ENCODE data around the gene ACER3. TPM values are rescaled to one million over a fixed set of nuclear protein-coding genes. Genes with fewer than 3 reads are reported as not detected.
"Not testable (repeated sequence)": the region's sequence is repeated elsewhere in the genome, so short reads cannot be mapped to it uniquely, and the experiment has no call there.

ACER3 gene
- total RNA-seq, 1 donor from 2014 or later = 15.6 TPM

DNA sequence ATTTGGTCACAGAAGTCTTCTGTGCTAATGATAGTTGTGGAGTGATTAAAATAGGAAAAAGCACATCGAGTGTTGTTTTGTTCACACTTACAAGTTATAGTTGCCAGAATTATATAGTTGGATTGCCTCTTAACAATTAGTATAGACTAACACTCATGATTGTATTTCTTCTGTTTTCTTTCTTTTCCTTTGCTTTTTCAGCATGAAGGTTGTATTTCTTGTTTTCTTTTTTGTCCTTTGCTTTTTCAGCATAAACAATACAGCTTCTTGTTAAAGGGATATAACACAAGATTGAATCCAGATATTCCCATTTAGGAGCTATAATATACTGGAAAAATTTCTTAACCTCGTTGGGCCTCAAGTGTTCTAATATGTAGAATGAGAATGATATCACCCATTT is 31.1 kb downstream of the ACER3 start:
- no peak overlapping the region for H3K4me3 Mint-ChIP-seq (ENCODE audit: low read depth)
- intact Hi-C loops (cut with micrococcal nuclease) = no loop called here
- no peaks in the 10 kb centered on the region for H3K36me3 Mint-ChIP-seq (ENCODE audit: low read depth)
- H3K27me3 Mint-ChIP-seq (ENCODE audit: low read depth) = no peaks in the 10 kb centered on the region
- H3K27ac Mint-ChIP-seq = no peak overlapping the region
- DNase-seq (ENCODE audit: low spot score) = no peak
- H3K4me1 Mint-ChIP-seq (ENCODE audit: low read depth) = peaks cover 12% of the 10 kb centered on the region
- H3K9me3 Mint-ChIP-seq = no peaks in the 10 kb centered on the region

DNA sequence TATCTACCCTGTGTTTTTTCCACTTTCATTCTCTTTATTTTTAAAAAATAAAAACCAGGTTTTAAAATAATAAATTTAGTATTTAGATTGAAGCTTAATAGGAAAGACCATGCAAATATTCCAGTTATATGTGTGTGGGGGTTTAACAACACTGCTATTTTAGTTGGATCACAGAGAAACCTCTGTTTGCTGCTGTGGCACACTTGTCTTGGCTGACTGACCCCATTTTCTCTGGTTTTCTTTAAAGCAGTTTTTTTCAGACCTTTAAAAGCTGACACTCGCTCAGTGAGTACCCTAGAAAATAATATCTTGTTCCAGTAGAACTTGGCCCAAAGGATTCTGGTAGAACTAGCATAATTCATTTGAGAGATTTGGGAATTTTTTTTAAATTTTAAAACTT is 31.6 kb downstream of the ACER3 start:
- no peak overlapping the region for H3K4me3 Mint-ChIP-seq (ENCODE audit: low read depth)
- H3K4me1 Mint-ChIP-seq (ENCODE audit: low read depth) = peaks cover 12% of the 10 kb centered on the region
- DNase-seq (ENCODE audit: low spot score) = no peak
- no peak overlapping the region for H3K27ac Mint-ChIP-seq
- H3K27me3 Mint-ChIP-seq (ENCODE audit: low read depth) = no peaks in the 10 kb centered on the region
- intact Hi-C loops (cut with micrococcal nuclease) = no loop called here
- H3K36me3 Mint-ChIP-seq (ENCODE audit: low read depth) = no peaks in the 10 kb centered on the region
- H3K9me3 Mint-ChIP-seq = no peaks in the 10 kb centered on the region

DNA sequence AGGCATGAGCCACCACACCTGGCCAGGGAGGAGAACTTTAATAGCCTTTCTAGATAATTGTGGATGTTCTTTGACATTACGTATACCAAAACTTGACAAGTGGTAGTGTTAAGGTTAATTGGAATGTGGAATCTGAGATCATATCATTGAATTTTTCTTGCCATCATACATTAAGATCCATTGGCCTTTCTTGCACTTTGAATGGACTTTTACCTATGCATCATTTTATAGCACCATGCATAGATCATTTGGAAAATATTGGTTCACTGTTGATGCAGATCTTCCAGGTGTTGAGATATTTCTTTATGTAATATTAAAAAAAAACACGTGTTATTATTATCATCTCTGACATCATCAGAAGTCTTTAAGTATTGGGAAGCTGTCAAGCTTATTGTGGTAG is 36.5 kb downstream of the ACER3 start:
- no peak for DNase-seq (ENCODE audit: low spot score)

GRCh38 chr11:76901144-76901543 is 40.4 kb downstream of the ACER3 start:
- peaks cover 5% of the 10 kb centered on the region for H3K4me1 Mint-ChIP-seq (ENCODE audit: low read depth)
- H3K4me3 Mint-ChIP-seq (ENCODE audit: low read depth) = no peak overlapping the region
- intact Hi-C loops (cut with micrococcal nuclease) = no loop called here
- no peak for DNase-seq (ENCODE audit: low spot score)
- no peaks in the 10 kb centered on the region for H3K9me3 Mint-ChIP-seq
- no peak overlapping the region for H3K27ac Mint-ChIP-seq
- no peaks in the 10 kb centered on the region for H3K27me3 Mint-ChIP-seq (ENCODE audit: low read depth)
- no peaks in the 10 kb centered on the region for H3K36me3 Mint-ChIP-seq (ENCODE audit: low read depth)

More for the DNA sequence above, 36.5 kb downstream of the ACER3 start:
- Mint-ChIP-seq H3K4me3 (ENCODE audit: low read depth) (no peak overlapping the region), H3K27ac (no peak overlapping the region), H3K4me1 (ENCODE audit: low read depth) (peaks cover 2% of the 10 kb centered on the region), H3K36me3 (ENCODE audit: low read depth) (no peaks in the 10 kb centered on the region), H3K9me3 (no peaks in the 10 kb centered on the region), H3K27me3 (ENCODE audit: low read depth) (no peaks in the 10 kb centered on the region)
- intact Hi-C loops (cut with micrococcal nuclease) = no loop called here

- H3K4me1 Mint-ChIP-seq (ENCODE audit: low read depth); H3K36me3 Mint-ChIP-seq (ENCODE audit: low read depth); intact Hi-C loops (cut with micrococcal nuclease); H3K9me3 Mint-ChIP-seq; H3K27ac Mint-ChIP-seq; H3K27me3 Mint-ChIP-seq (ENCODE audit: low read depth); DNase-seq (ENCODE audit: low spot score); H3K4me3 Mint-ChIP-seq (ENCODE audit: low read depth): not testable (repeated sequence)
Measured at GRCh38 chr11:76901622-76902021, 40.9 kb downstream of the ACER3 start.

DNA sequence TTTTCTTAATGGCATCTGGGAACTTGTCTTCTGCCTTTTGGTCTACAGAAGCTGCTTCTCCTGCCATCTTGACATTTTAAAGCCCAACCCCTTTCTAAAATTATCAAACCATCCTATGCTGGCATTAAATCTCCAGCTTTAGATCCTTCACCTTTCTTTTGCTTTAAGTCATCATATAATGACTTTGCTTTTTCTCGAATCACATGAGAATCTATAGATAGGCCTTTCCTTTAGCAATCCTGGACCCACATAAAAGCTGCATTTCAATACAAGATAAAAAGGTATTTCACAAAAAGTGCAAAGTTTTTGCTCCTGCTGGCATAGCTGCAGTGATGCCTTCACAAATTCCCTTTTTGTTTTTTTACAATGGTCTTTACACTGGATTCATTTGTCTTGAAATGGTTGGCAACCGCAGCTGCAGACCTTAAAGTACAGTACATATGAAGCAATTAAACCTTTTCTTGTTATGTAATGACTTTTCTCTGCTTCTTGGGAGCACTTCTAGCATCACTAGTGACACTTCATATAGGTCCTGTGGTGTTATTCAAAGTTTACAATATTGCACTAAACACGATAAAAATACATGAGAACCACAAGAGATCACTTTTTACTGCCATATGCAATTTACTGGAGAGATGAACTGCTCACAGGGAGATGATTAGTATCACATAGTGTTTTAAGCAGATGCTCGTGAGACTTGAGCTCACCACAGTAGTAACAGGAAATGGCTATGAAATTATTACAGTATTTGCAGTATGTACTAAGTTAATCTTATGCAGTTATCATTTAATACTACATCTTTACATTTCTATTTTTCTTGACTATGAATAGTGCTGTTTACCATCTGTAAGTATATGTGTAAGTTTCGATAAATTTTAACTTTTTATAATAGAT is 41.6 kb downstream of the ACER3 start:
- intact Hi-C loops (cut with micrococcal nuclease) = no loop called here
- Mint-ChIP-seq H3K27me3 (ENCODE audit: low read depth) (no peaks in the 10 kb centered on the region), H3K36me3 (ENCODE audit: low read depth) (peaks cover 3% of the 10 kb centered on the region), H3K27ac (no peak overlapping the region), H3K4me3 (ENCODE audit: low read depth) (no peak overlapping the region), H3K9me3 (no peaks in the 10 kb centered on the region), H3K4me1 (ENCODE audit: low read depth) (peaks cover 5% of the 10 kb centered on the region)
- no peak for DNase-seq (ENCODE audit: low spot score)

DNA sequence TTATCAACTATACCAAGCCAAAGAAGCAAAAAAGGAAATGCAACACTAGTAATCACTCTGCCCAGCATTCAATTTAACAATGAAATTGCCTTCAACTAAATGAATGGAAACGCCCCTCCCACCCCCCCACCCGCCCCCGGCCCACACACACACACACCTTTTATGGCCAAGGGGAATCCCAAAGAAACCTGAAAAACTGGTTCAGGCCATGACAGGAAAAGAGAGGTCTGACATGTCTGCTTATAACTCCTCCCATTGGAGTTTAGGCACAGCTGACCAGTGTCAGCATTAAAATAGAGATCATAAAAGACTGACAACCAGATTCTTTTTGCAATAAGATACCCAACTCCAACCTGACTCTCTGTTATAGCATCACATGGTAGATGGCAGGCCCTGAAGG is 42.6 kb downstream of the ACER3 start:
- DNase-seq (ENCODE audit: low spot score) = no peak
- peaks cover 5% of the 10 kb centered on the region for H3K4me1 Mint-ChIP-seq (ENCODE audit: low read depth)
- H3K36me3 Mint-ChIP-seq (ENCODE audit: low read depth) = peaks cover 3% of the 10 kb centered on the region
- intact Hi-C loops (cut with micrococcal nuclease) = no loop called here
- no peaks in the 10 kb centered on the region for H3K27me3 Mint-ChIP-seq (ENCODE audit: low read depth)
- no peak overlapping the region for H3K4me3 Mint-ChIP-seq (ENCODE audit: low read depth)
- peaks cover 3% of the 10 kb centered on the region for H3K9me3 Mint-ChIP-seq
- no peak overlapping the region for H3K27ac Mint-ChIP-seq

GRCh38 chr11:76910620-76911414 is 50.1 kb downstream of the ACER3 start:
- intact Hi-C loops (cut with micrococcal nuclease) = no loop called here
- peaks cover 4% of the 10 kb centered on the region for H3K9me3 Mint-ChIP-seq
- H3K27me3 Mint-ChIP-seq (ENCODE audit: low read depth) = no peaks in the 10 kb centered on the region
- H3K4me3 Mint-ChIP-seq (ENCODE audit: low read depth) = no peak overlapping the region
- no peak for DNase-seq (ENCODE audit: low spot score)
- H3K27ac Mint-ChIP-seq = no peak overlapping the region
- H3K4me1 Mint-ChIP-seq (ENCODE audit: low read depth) = no peaks in the 10 kb centered on the region
- peaks cover 3% of the 10 kb centered on the region for H3K36me3 Mint-ChIP-seq (ENCODE audit: low read depth)

- Mint-ChIP-seq H3K9me3 (peaks cover 4% of the 10 kb centered on the region), H3K4me1 (ENCODE audit: low read depth) (no peaks in the 10 kb centered on the region), H3K36me3 (ENCODE audit: low read depth) (peaks cover under 1% of the 10 kb centered on the region)
Measured at GRCh38 chr11:76911415-76911808, 50.7 kb downstream of the ACER3 start.

DNA sequence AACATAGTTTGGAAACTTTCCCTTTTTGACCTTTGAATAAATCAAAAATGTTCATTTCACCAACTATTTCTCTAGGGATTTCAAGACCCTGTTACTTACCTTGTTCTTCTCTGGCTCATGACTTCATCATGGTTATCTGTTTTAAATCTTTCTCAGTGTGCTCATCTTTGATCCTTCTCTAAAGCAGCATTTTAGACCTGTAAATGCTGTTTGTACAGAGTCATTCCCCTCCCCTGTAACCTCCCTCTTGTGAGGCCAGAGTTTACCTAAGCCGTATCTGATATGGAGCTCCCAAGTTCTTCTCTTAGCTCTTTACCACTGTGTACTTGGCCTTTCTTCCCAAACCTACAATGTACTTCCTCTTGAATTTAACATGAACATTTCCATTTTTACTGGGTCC is 56.0 kb downstream of the ACER3 start:
- Mint-ChIP-seq H3K4me3 (ENCODE audit: low read depth) (no peak overlapping the region), H3K4me1 (ENCODE audit: low read depth) (peaks cover 14% of the 10 kb centered on the region), H3K27me3 (ENCODE audit: low read depth) (no peaks in the 10 kb centered on the region), H3K27ac (no peak overlapping the region), H3K9me3 (no peaks in the 10 kb centered on the region), H3K36me3 (ENCODE audit: low read depth) (no peaks in the 10 kb centered on the region)
- intact Hi-C loops (cut with micrococcal nuclease) = no loop called here
- DNase-seq (ENCODE audit: low spot score) = no peak

More at GRCh38 chr11:76911415-76911808, 50.7 kb downstream of the ACER3 start:
- intact Hi-C loops (cut with micrococcal nuclease) = no loop called here
- H3K27ac Mint-ChIP-seq = no peak overlapping the region
- no peaks in the 10 kb centered on the region for H3K27me3 Mint-ChIP-seq (ENCODE audit: low read depth)
- DNase-seq (ENCODE audit: low spot score) = no peak
- H3K4me3 Mint-ChIP-seq (ENCODE audit: low read depth) = no peak overlapping the region

DNA sequence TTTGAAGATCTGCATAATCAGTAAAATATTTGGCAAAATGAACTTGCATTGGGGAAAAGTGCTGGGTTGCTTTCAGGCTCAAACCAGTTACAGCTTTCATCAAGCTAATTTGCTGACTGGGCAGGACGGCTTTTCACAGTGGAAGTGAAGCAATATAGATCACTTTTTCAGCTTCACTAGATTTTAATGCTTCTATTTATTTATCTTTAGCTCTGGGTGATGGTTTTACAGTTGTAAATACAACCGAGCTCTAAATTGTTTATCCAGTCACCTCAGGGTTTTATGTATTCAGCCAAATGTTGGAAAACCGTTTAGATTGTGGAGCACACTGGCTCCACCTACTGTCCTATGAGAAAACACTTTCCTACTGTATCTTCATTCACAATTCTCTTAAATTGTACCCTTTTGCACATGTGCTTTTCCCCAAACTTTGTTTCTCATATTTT is 58.2 kb downstream of the ACER3 start:
- Mint-ChIP-seq H3K4me1 (ENCODE audit: low read depth) (peaks cover 14% of the 10 kb centered on the region), H3K27me3 (ENCODE audit: low read depth) (peaks cover 3% of the 10 kb centered on the region), H3K4me3 (ENCODE audit: low read depth) (no peak overlapping the region), H3K27ac (no peak overlapping the region), H3K36me3 (ENCODE audit: low read depth) (no peaks in the 10 kb centered on the region), H3K9me3 (no peaks in the 10 kb centered on the region)
- no peak for DNase-seq (ENCODE audit: low spot score)
- intact Hi-C loops (cut with micrococcal nuclease) = loop anchor here (1.0 kb wide), 1 partner anchor 112 kb away; no protein-coding TSS in a partner anchor

DNA sequence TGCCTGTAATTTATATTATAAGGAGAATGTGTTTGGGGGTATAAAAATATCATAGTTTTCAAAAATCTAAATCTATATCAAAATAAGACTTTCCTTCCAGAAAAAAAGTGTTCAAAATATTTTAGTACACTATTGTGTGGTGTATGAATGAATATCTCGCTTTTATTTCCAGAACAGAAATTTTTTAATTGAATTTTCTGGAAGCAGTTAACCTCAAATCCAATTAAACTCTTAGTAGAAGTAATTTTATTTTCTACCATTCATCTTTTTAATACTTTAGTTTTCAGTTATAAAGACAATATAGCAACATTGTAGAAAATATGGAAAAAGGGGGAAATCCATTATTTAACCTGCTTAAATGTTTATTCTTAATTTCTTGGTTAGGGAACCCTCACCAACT is 58.7 kb downstream of the ACER3 start:
- DNase-seq (ENCODE audit: low spot score) = no peak
- Mint-ChIP-seq H3K4me3 (ENCODE audit: low read depth) (no peak overlapping the region), H3K27ac (no peak overlapping the region), H3K27me3 (ENCODE audit: low read depth) (peaks cover 3% of the 10 kb centered on the region), H3K9me3 (no peaks in the 10 kb centered on the region), H3K36me3 (ENCODE audit: low read depth) (no peaks in the 10 kb centered on the region), H3K4me1 (ENCODE audit: low read depth) (peaks cover 14% of the 10 kb centered on the region)
- intact Hi-C loops (cut with micrococcal nuclease) = loop anchor here (1.0 kb wide), 1 partner anchor 112 kb away; no protein-coding TSS in a partner anchor
